Measurements from ENCODE around the gene GMPPA. TPM values are rescaled to one million over a fixed set of nuclear protein-coding genes. Genes with fewer than 3 reads are reported as not detected.

GMPPA gene
- polyA plus RNA-seq, 2 of the 4 experiments (the other 2 are of a cell fraction): 36.2 to 46.2 TPM

GRCh38 chr2:219472629-219473187, 26.0 kb upstream of the GMPPA start:
- FAIRE-seq (no peak), DNase-seq (ENCODE audit: low read depth in 1 of 2, low spot score in 1 of 2) (no peak), ATAC-seq (no peak)
- H3K4me1 ChIP-seq: peaks cover 17% of the 10 kb centered on the region
- no peaks in the 10 kb centered on the region for H3K9me3 ChIP-seq
- no peak overlapping the region for H3K4me2 ChIP-seq
- WGBS (ENCODE audit: missing lambda C conversion rate): 85% methylated on average over 12 of the region's 12 CpGs
- POLR2A ChIA-PET: no interaction called here
- no peak for TF ChIP-seq POLR2AphosphoS2 (conservative IDR thresholded peaks at IDR 0.05; ENCODE audit: low read length)
- TF ChIP-seq GATA3 (IDR thresholded peaks at IDR 0.05; ENCODE audit: borderline replicate concordance): no peak
- TF ChIP-seq ELK1 (IDR thresholded peaks at IDR 0.05; ENCODE audit: low read depth, low read length): no peak
- no peak for TF ChIP-seq E2F6 (IDR thresholded peaks at IDR 0.05; ENCODE audit: borderline replicate concordance, low read depth)
- no peak for TF ChIP-seq EHF (CRISPR knock-in tag; IDR thresholded peaks at IDR 0.05)
- no peak for TF ChIP-seq ZFP36 (IDR thresholded peaks at IDR 0.05; ENCODE audit: borderline replicate concordance, partially characterized antibody)
- TF ChIP-seq SMC3 (IDR thresholded peaks at IDR 0.05): no peak
- TF ChIP-seq JUNB (IDR thresholded peaks at IDR 0.05): no peak
- no peak for TF ChIP-seq BHLHE40 (IDR thresholded peaks at IDR 0.05; ENCODE audit: low read depth, low read length)
- no peak for TF ChIP-seq ZC3H11A (IDR thresholded peaks at IDR 0.05)
- TF ChIP-seq PHF8 (IDR thresholded peaks at IDR 0.05; ENCODE audit: borderline replicate concordance, low read depth): no peak
- TF ChIP-seq MAFK (IDR thresholded peaks at IDR 0.05; ENCODE audit: partially characterized antibody): no peak
- TF ChIP-seq ESRRA (IDR thresholded peaks at IDR 0.05; ENCODE audit: borderline replicate concordance, low read length): no peak
- TF ChIP-seq HDAC2 (IDR thresholded peaks at IDR 0.05): no peak
- no peak for TF ChIP-seq REST (IDR thresholded peaks at IDR 0.05)
- no peak for TF ChIP-seq RARB (CRISPR knock-in tag; IDR thresholded peaks at IDR 0.05)
- TF ChIP-seq CHD4 (IDR thresholded peaks at IDR 0.05; ENCODE audit: borderline replicate concordance): no peak
- TF ChIP-seq FOXS1 (CRISPR knock-in tag; IDR thresholded peaks at IDR 0.05): no peak
- TF ChIP-seq, protein P1, sequence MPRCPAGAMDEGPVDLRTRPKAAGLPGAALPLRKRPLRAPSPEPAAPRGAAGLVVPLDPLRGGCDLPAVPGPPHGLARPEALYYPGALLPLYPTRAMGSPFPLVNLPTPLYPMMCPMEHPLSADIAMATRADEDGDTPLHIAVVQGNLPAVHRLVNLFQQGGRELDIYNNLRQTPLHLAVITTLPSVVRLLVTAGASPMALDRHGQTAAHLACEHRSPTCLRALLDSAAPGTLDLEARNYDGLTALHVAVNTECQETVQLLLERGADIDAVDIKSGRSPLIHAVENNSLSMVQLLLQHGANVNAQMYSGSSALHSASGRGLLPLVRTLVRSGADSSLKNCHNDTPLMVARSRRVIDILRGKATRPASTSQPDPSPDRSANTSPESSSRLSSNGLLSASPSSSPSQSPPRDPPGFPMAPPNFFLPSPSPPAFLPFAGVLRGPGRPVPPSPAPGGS (IDR thresholded peaks at IDR 0.05): no peak
- TF ChIP-seq TFCP2L1 (CRISPR knock-in tag; IDR thresholded peaks at IDR 0.05): no peak
- no peak overlapping the region for H3K4me3 ChIP-seq
- CTCF ChIA-PET: interaction anchor here (0.8 to 89.4 kb wide), 4 partner anchors 3 to 87 kb away, joined by 3 to 3291 read pairs (median 1653); partner anchors contain the start of genes ASIC4, CHPF, GMPPA and SPEG
- H3K27ac ChIP-seq: no peak overlapping the region

DNA sequence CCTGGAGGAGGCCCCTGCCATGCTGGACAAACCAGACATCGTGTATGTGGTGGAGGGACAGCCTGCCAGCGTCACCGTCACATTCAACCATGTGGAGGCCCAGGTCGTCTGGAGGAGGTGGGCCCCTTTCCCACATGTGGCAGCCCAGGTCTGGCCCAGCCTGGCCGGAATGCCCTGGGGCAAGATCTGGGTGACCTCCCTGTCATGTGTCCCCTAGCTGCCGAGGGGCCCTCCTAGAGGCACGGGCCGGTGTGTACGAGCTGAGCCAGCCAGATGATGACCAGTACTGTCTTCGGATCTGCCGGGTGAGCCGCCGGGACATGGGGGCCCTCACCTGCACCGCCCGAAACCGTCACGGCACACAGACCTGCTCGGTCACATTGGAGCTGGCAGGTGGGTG, 25.2 kb upstream of the GMPPA start:
- H3K4me3 ChIP-seq: no peak overlapping the region
- no peak for TF ChIP-seq CHD2 (IDR thresholded peaks at IDR 0.05; ENCODE audit: low read length, partially characterized antibody)
- no peak for TF ChIP-seq ZNF302 (CRISPR knock-in tag; IDR thresholded peaks at IDR 0.05)
- TF ChIP-seq, protein P2, sequence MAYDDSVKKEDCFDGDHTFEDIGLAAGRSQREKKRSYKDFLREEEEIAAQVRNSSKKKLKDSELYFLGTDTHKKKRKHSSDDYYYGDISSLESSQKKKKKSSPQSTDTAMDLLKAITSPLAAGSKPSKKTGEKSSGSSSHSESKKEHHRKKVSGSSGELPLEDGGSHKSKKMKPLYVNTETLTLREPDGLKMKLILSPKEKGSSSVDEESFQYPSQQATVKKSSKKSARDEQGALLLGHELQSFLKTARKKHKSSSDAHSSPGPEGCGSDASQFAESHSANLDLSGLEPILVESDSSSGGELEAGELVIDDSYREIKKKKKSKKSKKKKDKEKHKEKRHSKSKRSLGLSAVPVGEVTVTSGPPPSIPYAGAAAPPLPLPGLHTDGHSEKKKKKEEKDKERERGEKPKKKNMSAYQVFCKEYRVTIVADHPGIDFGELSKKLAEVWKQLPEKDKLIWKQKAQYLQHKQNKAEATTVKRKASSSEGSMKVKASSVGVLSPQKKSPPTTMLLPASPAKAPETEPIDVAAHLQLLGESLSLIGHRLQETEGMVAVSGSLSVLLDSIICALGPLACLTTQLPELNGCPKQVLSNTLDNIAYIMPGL (CRISPR knock-in tag; IDR thresholded peaks at IDR 0.05; ENCODE audit: borderline replicate concordance): no peak
- TF ChIP-seq JUNB (IDR thresholded peaks at IDR 0.05): no peak
- H3K4me2 ChIP-seq: no peak overlapping the region
- FAIRE-seq: no peak
- ATAC-seq: no peak
- DNase-seq (ENCODE audit: low read depth in 1 of 2, low spot score in 1 of 2): no peak
- no peak overlapping the region for H3K27ac ChIP-seq
- CTCF ChIA-PET: interaction anchor here (2.7 to 89.4 kb wide), 3 partner anchors 4 to 70 kb away, joined by 15 to 3291 read pairs (median 3291); partner anchors contain the start of genes ASIC4, CHPF, GMPPA and SPEG
- peaks cover 17% of the 10 kb centered on the region for H3K4me1 ChIP-seq
- WGBS (ENCODE audit: missing lambda C conversion rate): 84% methylated on average over 17 of the region's 18 CpGs
- H3K9me3 ChIP-seq: no peaks in the 10 kb centered on the region
- POLR2A ChIA-PET: no interaction called here

Measured in A549 (cell line).